A549 (cell line): ENCODE measurements around the gene IRF1. TPM values are rescaled to one million over a fixed set of nuclear protein-coding genes. Genes with fewer than 3 reads are reported as not detected.

Experiments used
- ATAC-seq, 2 experiments: fragments of 200-7000 bp in 1 of 2; fragments of >200 bp in 1 of 2; cut with Nextera tagmentation in 1 of 2; cut with Tn5 transposase in 1 of 2; 3 replicates each; pipeline versions ENCODE4 v1.8.0 to v1.9.1; 2018 to 2020; ENCODE audit warnings: mild to moderate bottlenecking in 1 of 2, moderate library complexity in 1 of 2
- CTCF ChIA-PET: fragments of 300-600 bp; sonication (Branson Sonifier 250); formaldehyde crosslinking; extraction: SDS; loops from one replicate; lab custom pipeline; 2021; ENCODE audit warnings: antibody characterized with exemption, inconsistent platforms; lab: Yijun Ruan, JAX
- POLR2A ChIA-PET: fragments of 350-600 bp; formaldehyde crosslinking; extraction: SDS; loops from one replicate; lab custom pipeline; 2021; ENCODE audit warnings: antibody characterized with exemption, inconsistent platforms; lab: Yijun Ruan, JAX
- DNase-seq, 2 experiments: peaks; one replicate each; pipeline versions ENCODE4 v3.0.0 to v3.0.0-alpha.2; 2011 to 2016; ENCODE audit warnings: low read depth in 1 of 2, low spot score in 1 of 2
- FAIRE-seq: peaks from 2 replicates; lab custom pipeline; 2011; peaks lifted over from hg19 to GRCh38; lab: Jason Lieb, UNC
- H3K27ac ChIP-seq, 2 experiments: fragments of >200 bp; sonication (Bioruptor Twin); formaldehyde crosslinking; 3 replicates each; pipeline ENCODE4 v1.5.1; 2016 to 2017
- H3K4me1 ChIP-seq: fragments of >200 bp; sonication (Bioruptor Twin); formaldehyde crosslinking; 3 replicates; pipeline ENCODE4 v1.6.1; 2016
- H3K4me2 ChIP-seq: fragments of >200 bp; sonication (Bioruptor Twin); formaldehyde crosslinking; 3 replicates; pipeline ENCODE4 v1.6.1; 2016
- H3K4me3 ChIP-seq: fragments of >200 bp; sonication (Bioruptor Twin); formaldehyde crosslinking; 3 replicates; pipeline ENCODE4 v1.5.1; 2016
- H3K9me3 ChIP-seq: fragments of >200 bp; sonication (Bioruptor Twin); formaldehyde crosslinking; 3 replicates; pipeline ENCODE4 v1.6.1; 2016
- CEBPB ChIP-seq, 2 experiments: fragments of >200 bp in 1 of 2; sonication (Bioruptor Twin) in 1 of 2; formaldehyde crosslinking in 1 of 2; IDR thresholded peaks; 2 replicates each; pipeline ENCODE4 v1.6.1; 2012 to 2016
- CHD4 ChIP-seq: fragments of 200-600 bp; sonication (generic); IDR thresholded peaks from 2 replicates; pipeline ENCODE4 v1.6.1; 2016; ENCODE audit warnings: antibody characterized with exemption, mild to moderate bottlenecking, borderline replicate concordance
- EHMT2 ChIP-seq: fragments of 200-600 bp; sonication (generic); IDR thresholded peaks from 2 replicates; pipeline ENCODE4 v1.6.1; 2016; ENCODE audit warnings: antibody characterized with exemption, low read depth, mild to moderate bottlenecking, moderate library complexity
- EP300 ChIP-seq, 2 experiments: fragments of >200 bp; sonication (Bioruptor Twin); formaldehyde crosslinking; IDR thresholded peaks; 2 replicates in 1 of 2; 3 replicates in 1 of 2; pipeline ENCODE4 v1.6.1; 2016 to 2017
- ESRRA ChIP-seq: fragments of 150-350 bp; IDR thresholded peaks from 2 replicates; pipeline ENCODE4 v1.6.1; 2014; ENCODE audit warnings: mild to moderate bottlenecking, low read length, borderline replicate concordance
- FOSB ChIP-seq: fragments of 250-450 bp; sonication (Bioruptor Pico); IDR thresholded peaks from 2 replicates; pipeline ENCODE4 v1.5.0; 2020; ENCODE audit warnings: mild to moderate bottlenecking, moderate library complexity
- HOXA7 ChIP-seq: fragments of 250-450 bp; sonication (Bioruptor Pico); IDR thresholded peaks from 2 replicates; pipeline ENCODE4 v1.5.0; 2020; ENCODE audit warnings: mild to moderate bottlenecking, moderate library complexity
- HOXB13 ChIP-seq: fragments of 250-450 bp; sonication (Bioruptor Pico); IDR thresholded peaks from 2 replicates; pipeline ENCODE4 v1.5.0; 2020; ENCODE audit warnings: low read depth, mild to moderate bottlenecking, moderate library complexity
- JUN ChIP-seq, 2 experiments: fragments of >200 bp; sonication (Bioruptor Twin); formaldehyde crosslinking; IDR thresholded peaks; 2 replicates in 1 of 2; 3 replicates in 1 of 2; pipeline ENCODE4 v1.6.1; 2016 to 2017
- JUNB ChIP-seq: fragments of >200 bp; sonication (Bioruptor Twin); formaldehyde crosslinking; IDR thresholded peaks from 2 replicates; pipeline ENCODE4 v1.6.1; 2016
- KDM1A ChIP-seq: fragments of 200-600 bp; sonication (generic); IDR thresholded peaks from 2 replicates; pipeline ENCODE4 v1.6.1; 2016; ENCODE audit warnings: low read depth, mild to moderate bottlenecking
- MAFK ChIP-seq: fragments of 450-650 bp; IDR thresholded peaks from 2 replicates; pipeline ENCODE4 v1.6.1; 2014; ENCODE audit not compliant: partially characterized antibody
- MAZ ChIP-seq: fragments of 150-350 bp; IDR thresholded peaks from 2 replicates; pipeline ENCODE4 v1.6.1; 2014; ENCODE audit warnings: antibody characterized with exemption, low read depth, low read length, borderline replicate concordance
- MYC ChIP-seq: IDR thresholded peaks from 2 replicates; pipeline ENCODE4 v1.6.1; 2012; ENCODE audit warnings: mild to moderate bottlenecking, inconsistent platforms, low read length, improper control_type of control experiment, borderline replicate concordance
- NFE2L2 ChIP-seq: fragments of 150-350 bp; conservative IDR thresholded peaks from 2 replicates; pipeline ENCODE4 v1.6.1; 2014; ENCODE audit warnings: low read length
- POLR2A ChIP-seq: IDR thresholded peaks from 2 replicates; pipeline ENCODE4 v1.6.1; 2012; ENCODE audit warnings: mild to moderate bottlenecking, low read length
- RARB ChIP-seq: fragments of 250-450 bp; sonication (Bioruptor Pico); IDR thresholded peaks from 2 replicates; pipeline ENCODE4 v1.8.0; 2021; ENCODE audit warnings: mild to moderate bottlenecking, moderate library complexity
- RNF2 ChIP-seq: fragments of 200-600 bp; sonication (generic); IDR thresholded peaks from 2 replicates; pipeline ENCODE4 v1.6.1; 2016; ENCODE audit warnings: low read depth, mild to moderate bottlenecking, antibody characterized with exemption, moderate library complexity, borderline replicate concordance
- SMC3 ChIP-seq: fragments of >200 bp; sonication (Bioruptor Twin); formaldehyde crosslinking; IDR thresholded peaks from 3 replicates; pipeline ENCODE4 v1.6.1; 2018; ENCODE audit warnings: inconsistent platforms
- TFCP2L1 ChIP-seq: fragments of 250-450 bp; sonication (Bioruptor Pico); IDR thresholded peaks from 2 replicates; pipeline ENCODE4 v1.5.0; 2021; ENCODE audit warnings: mild to moderate bottlenecking
- TP53 ChIP-seq: fragments of 250-450 bp; sonication (Bioruptor Pico); IDR thresholded peaks from 2 replicates; pipeline ENCODE4 v1.5.0; 2021; ENCODE audit warnings: mild to moderate bottlenecking, moderate library complexity
- WGBS: methylation state at CpG from one replicate; pipeline ENCODE4 v1.1.6; 2017; ENCODE audit errors: missing lambda C conversion rate; 5-methylcytosine and 5-hydroxymethylcytosine counted together
- polyA plus RNA-seq, 4 experiments: library from polyadenylated mRNA; depleted of rRNA in 3 of 4; stranded (reverse); fragments of >200 nt; fragmentation: RNase III in 1 of 4; extraction: RNeasy Plus Mini Kit Qiagen cat#74134 plus additional on column Dnase treatment in 1 of 4; gene quantifications; 2 replicates in 3 of 4; 3 replicates in 1 of 4; pipeline ENCODE4 v1.2.3, GENCODE V29; 2011 to 2017
- TF ChIP-seq, protein P1 (sequence below): fragments of 150-350 bp; IDR thresholded peaks from 2 replicates; pipeline ENCODE4 v1.6.1; 2014; ENCODE audit warnings: low read depth, mild to moderate bottlenecking, low read length
- TF ChIP-seq, protein P2 (sequence below): fragments of >200 bp; sonication (Bioruptor Twin); formaldehyde crosslinking; IDR thresholded peaks from 3 replicates; pipeline ENCODE4 v1.5.1; 2016
- TF ChIP-seq, protein P3 (sequence below): fragments of 250-450 bp; sonication (Bioruptor Pico); IDR thresholded peaks from 2 replicates; pipeline ENCODE4 v1.5.0; 2020; ENCODE audit warnings: low read depth, mild to moderate bottlenecking, moderate library complexity
- TF ChIP-seq, protein P4 (sequence below): IDR thresholded peaks from 2 replicates; pipeline ENCODE4 v1.6.1; 2012
- TF ChIP-seq, protein P5 (sequence below): fragments of 450-650 bp; IDR thresholded peaks from 2 replicates; pipeline ENCODE4 v1.6.1; 2014; ENCODE audit warnings: antibody characterized with exemption
- TF ChIP-seq, protein P6 (sequence below): IDR thresholded peaks from 2 replicates; pipeline ENCODE4 v1.6.1; 2012
- TF ChIP-seq, protein P7 (sequence below): IDR thresholded peaks from 2 replicates; pipeline ENCODE4 v1.6.1; 2012; ENCODE audit warnings: low read depth, borderline replicate concordance
- TF ChIP-seq, protein P8 (sequence below): fragments of >200 bp; sonication (Bioruptor Twin); formaldehyde crosslinking; IDR thresholded peaks from 3 replicates; pipeline ENCODE4 v1.6.1; 2016

Gene IRF1
- polyA plus RNA-seq, 2 of the 4 experiments (the other 2 are of a cell fraction): 10.9 to 13.3 TPM

DNA sequence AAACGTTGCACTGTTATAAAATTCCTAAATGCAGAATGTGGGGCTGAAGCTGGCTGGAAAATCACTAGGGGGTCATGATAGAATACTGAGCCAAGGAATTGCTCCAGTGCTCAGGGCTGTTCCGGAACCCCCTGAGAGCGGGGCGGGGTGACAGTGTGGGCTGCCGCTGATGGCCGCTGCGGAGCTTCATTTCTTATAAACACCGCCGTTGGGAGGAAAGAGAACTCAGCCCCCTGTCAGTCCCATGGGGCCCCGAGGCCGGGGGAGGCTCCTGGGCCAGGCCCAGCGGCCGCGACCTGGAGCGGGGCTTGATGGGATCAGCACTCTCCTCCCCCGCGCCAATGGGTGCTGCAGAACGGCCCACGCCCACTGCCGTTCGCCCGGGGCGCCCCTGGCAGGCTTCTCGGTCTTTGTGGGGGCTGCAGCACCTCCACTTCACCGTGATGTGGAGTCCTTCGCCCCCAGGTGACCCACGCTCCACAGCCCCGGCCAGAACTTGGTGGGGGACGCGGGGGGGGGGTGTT lies 5.2 kb upstream of the IRF1 start:
- no peaks in the 10 kb centered on the region for H3K9me3 ChIP-seq
- no peak for FAIRE-seq
- ATAC-seq: peak; percentile 56 to 74
- TF ChIP-seq, protein P1, sequence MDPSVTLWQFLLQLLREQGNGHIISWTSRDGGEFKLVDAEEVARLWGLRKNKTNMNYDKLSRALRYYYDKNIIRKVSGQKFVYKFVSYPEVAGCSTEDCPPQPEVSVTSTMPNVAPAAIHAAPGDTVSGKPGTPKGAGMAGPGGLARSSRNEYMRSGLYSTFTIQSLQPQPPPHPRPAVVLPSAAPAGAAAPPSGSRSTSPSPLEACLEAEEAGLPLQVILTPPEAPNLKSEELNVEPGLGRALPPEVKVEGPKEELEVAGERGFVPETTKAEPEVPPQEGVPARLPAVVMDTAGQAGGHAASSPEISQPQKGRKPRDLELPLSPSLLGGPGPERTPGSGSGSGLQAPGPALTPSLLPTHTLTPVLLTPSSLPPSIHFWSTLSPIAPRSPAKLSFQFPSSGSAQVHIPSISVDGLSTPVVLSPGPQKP: no peak
- TF ChIP-seq FOSB (CRISPR knock-in tag): no peak
- no peak; the same call in 1 of the 2 replicates for TF ChIP-seq MAZ
- TF ChIP-seq, protein P2, sequence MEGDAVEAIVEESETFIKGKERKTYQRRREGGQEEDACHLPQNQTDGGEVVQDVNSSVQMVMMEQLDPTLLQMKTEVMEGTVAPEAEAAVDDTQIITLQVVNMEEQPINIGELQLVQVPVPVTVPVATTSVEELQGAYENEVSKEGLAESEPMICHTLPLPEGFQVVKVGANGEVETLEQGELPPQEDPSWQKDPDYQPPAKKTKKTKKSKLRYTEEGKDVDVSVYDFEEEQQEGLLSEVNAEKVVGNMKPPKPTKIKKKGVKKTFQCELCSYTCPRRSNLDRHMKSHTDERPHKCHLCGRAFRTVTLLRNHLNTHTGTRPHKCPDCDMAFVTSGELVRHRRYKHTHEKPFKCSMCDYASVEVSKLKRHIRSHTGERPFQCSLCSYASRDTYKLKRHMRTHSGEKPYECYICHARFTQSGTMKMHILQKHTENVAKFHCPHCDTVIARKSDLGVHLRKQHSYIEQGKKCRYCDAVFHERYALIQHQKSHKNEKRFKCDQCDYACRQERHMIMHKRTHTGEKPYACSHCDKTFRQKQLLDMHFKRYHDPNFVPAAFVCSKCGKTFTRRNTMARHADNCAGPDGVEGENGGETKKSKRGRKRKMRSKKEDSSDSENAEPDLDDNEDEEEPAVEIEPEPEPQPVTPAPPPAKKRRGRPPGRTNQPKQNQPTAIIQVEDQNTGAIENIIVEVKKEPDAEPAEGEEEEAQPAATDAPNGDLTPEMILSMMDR: no peak
- TF ChIP-seq, protein P3, sequence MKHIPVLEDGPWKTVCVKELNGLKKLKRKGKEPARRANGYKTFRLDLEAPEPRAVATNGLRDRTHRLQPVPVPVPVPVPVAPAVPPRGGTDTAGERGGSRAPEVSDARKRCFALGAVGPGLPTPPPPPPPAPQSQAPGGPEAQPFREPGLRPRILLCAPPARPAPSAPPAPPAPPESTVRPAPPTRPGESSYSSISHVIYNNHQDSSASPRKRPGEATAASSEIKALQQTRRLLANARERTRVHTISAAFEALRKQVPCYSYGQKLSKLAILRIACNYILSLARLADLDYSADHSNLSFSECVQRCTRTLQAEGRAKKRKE: no peak
- no peak for TF ChIP-seq TFCP2L1 (CRISPR knock-in tag)
- TF ChIP-seq SMC3: no peak
- no peak for TF ChIP-seq TP53 (CRISPR knock-in tag)
- TF ChIP-seq, protein P4, sequence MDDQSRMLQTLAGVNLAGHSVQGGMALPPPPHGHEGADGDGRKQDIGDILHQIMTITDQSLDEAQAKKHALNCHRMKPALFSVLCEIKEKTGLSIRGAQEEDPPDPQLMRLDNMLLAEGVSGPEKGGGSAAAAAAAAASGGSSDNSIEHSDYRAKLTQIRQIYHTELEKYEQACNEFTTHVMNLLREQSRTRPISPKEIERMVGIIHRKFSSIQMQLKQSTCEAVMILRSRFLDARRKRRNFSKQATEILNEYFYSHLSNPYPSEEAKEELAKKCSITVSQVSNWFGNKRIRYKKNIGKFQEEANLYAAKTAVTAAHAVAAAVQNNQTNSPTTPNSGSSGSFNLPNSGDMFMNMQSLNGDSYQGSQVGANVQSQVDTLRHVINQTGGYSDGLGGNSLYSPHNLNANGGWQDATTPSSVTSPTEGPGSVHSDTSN: 0 out of 2 replicates have a peak, but pooled peaks have one; percentile 12
- no peak for TF ChIP-seq CHD4
- TF ChIP-seq CEBPB (IDR thresholded peaks at IDR 0.05): no peak
- peak; percentile 47 for TF ChIP-seq MAFK
- TF ChIP-seq JUNB: no peak
- TF ChIP-seq, protein P5, sequence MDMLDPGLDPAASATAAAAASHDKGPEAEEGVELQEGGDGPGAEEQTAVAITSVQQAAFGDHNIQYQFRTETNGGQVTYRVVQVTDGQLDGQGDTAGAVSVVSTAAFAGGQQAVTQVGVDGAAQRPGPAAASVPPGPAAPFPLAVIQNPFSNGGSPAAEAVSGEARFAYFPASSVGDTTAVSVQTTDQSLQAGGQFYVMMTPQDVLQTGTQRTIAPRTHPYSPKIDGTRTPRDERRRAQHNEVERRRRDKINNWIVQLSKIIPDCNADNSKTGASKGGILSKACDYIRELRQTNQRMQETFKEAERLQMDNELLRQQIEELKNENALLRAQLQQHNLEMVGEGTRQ: no peak
- TF ChIP-seq EHMT2: no peak
- TF ChIP-seq, protein P6, sequence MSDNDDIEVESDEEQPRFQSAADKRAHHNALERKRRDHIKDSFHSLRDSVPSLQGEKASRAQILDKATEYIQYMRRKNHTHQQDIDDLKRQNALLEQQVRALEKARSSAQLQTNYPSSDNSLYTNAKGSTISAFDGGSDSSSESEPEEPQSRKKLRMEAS: no peak
- no peak for TF ChIP-seq ESRRA
- no peak for TF ChIP-seq NFE2L2
- TF ChIP-seq MYC: no peak
- no peak for TF ChIP-seq RARB (CRISPR knock-in tag)
- TF ChIP-seq, protein P7, sequence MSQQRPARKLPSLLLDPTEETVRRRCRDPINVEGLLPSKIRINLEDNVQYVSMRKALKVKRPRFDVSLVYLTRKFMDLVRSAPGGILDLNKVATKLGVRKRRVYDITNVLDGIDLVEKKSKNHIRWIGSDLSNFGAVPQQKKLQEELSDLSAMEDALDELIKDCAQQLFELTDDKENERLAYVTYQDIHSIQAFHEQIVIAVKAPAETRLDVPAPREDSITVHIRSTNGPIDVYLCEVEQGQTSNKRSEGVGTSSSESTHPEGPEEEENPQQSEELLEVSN: no peak
- no peak; a peak in 1 of 5 replicates for TF ChIP-seq JUN (IDR thresholded peaks at IDR 0.05)
- peak; percentile 24 for TF ChIP-seq POLR2A
- TF ChIP-seq EP300 (IDR thresholded peaks at IDR 0.05): 0 out of 5 replicates have a peak, but pooled peaks of 1 of the 2 experiments have one; percentile 15
- TF ChIP-seq, protein P8, sequence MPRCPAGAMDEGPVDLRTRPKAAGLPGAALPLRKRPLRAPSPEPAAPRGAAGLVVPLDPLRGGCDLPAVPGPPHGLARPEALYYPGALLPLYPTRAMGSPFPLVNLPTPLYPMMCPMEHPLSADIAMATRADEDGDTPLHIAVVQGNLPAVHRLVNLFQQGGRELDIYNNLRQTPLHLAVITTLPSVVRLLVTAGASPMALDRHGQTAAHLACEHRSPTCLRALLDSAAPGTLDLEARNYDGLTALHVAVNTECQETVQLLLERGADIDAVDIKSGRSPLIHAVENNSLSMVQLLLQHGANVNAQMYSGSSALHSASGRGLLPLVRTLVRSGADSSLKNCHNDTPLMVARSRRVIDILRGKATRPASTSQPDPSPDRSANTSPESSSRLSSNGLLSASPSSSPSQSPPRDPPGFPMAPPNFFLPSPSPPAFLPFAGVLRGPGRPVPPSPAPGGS: no peak; the same call in 2 of the 3 replicates
- TF ChIP-seq HOXA7 (CRISPR knock-in tag): no peak
- TF ChIP-seq KDM1A: no peak
- no peak for TF ChIP-seq HOXB13 (CRISPR knock-in tag)
- TF ChIP-seq RNF2: no peak
- ChIA-PET POLR2A (interaction anchor here (0.6 to 4.6 kb wide), 19 partner anchors 8 to 1225 kb away, joined by 3 to 49 read pairs (median 7); partner anchors contain the start of genes RAD50, SLC22A4 and SLC22A5), CTCF (interaction anchor here (1.0 to 12.9 kb wide), 9 partner anchors 10 to 315 kb away, joined by 3 to 217 read pairs (median 12); no protein-coding TSS in a partner anchor)
- DNase-seq: peak; percentile 82 to 83
- 1% methylated on average over 20 of the region's 30 CpGs for WGBS
- H3K4me1 ChIP-seq: peaks cover 52% of the 10 kb centered on the region
- H3K4me2 ChIP-seq: peak overlapping the region; percentile 90
- H3K27ac ChIP-seq: peak overlapping the region; percentile 88 to 97
- peak overlapping the region; percentile 56 for H3K4me3 ChIP-seq
